ENCODE results near the gene MOV10. TPM values are rescaled to one million over a fixed set of nuclear protein-coding genes. Genes with fewer than 3 reads are reported as not detected.

MOV10 gene
- total and polyA plus RNA-seq, 2 of the 13 experiments (the other 11 are each of a cell fraction or from before 2014, with no cell fraction given), result 56.4 to 58.2 TPM

- TF ChIP-seq ETV5 (CRISPR knock-in tag; IDR thresholded peaks at IDR 0.05; ENCODE audit: borderline replicate concordance) (no peak), REL (CRISPR knock-in tag; conservative IDR thresholded peaks at IDR 0.05) (no peak), ATF1 (CRISPR knock-in tag; IDR thresholded peaks at IDR 0.05) (no peak)
These were observed 13.5 kb downstream of the MOV10 start (continued) for GRCh38 chr1:112687785-112688496.

DNA sequence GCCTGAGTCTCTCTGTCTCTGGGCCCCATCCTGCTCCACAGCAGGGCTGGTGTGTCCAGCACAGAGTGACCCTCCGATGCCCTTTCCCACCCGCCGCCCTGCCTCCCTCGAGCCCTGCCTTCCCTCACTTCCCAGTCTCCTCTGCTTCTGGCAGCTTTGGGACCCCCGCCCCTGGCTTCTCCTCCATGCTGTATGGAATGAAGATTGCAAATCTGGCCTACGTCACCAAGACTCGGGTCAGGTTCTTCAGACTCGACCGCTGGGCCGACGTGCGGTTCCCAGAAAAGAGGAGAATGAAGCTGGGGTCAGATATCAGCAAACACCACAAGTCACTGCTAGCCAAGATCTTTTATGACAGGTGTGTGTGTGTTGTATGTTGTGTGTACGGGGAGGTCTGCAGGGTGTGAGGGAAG, 14.3 kb downstream of the MOV10 start:
- H4K20me1 ChIP-seq (ENCODE audit: insufficient read depth, low read length), result no peaks in the 10 kb centered on the region
- H3K27me3 ChIP-seq (ENCODE audit: control insufficient read depth in 1 of 2, insufficient read depth in 2 of 2, low read length in 2 of 2), result no peaks in the 10 kb centered on the region
- H3K9me3 ChIP-seq (ENCODE audit: low read length), result no peaks in the 10 kb centered on the region
- H3K4me1 ChIP-seq (ENCODE audit: insufficient read depth, low read length), result no peaks in the 10 kb centered on the region
- H3K79me2 ChIP-seq (ENCODE audit: insufficient read depth, low read length), result peaks cover 9% of the 10 kb centered on the region
- WGBS (ENCODE audit: low lambda C conversion rate), result 98% methylated on average over 13 of the region's 13 CpGs
- no TSS peak for BruUV-seq (replicated peaks)
- FAIRE-seq, result no peak
- POLR2A ChIA-PET, result interaction anchor here (0.9 to 2.0 kb wide), 2 partner anchors 10 to 16 kb away, joined by 3 to 12 read pairs; no protein-coding TSS in a partner anchor
- no peak for ATAC-seq
- in situ Hi-C loops (cut with HindIII; ENCODE audit: extremely low pct_ligation_motif_present, low pct_unique_long_range_greater_than_20kb), result no loop called here
- no peak for DNase-seq (ENCODE audit: low spot score)
- intact Hi-C loops (cut with micrococcal nuclease; ENCODE audit: unreplicated experiment), result no loop called here
- no peak overlapping the region for H3K4me2 ChIP-seq (ENCODE audit: low read depth, low read length)
- H3K27ac ChIP-seq (ENCODE audit: extremely low read length, insufficient read depth, low read length), result no peak overlapping the region
- CTCF ChIA-PET (ENCODE audit: low intra/inter-chr PET ratio, low total read pairs), result no interaction called here
- peaks cover 16 to 39% of the 10 kb centered on the region in 2 experiments for H3K36me3 ChIP-seq (replicated peaks in 1 of 2; ENCODE audit: control insufficient read depth in 1 of 2, insufficient read depth in 2 of 2, low read length in 2 of 2)
- no peak overlapping the region for H3K9ac ChIP-seq (ENCODE audit: insufficient read depth, low read depth, low read length)
- TF ChIP-seq GTF3A (CRISPR knock-in tag; conservative IDR thresholded peaks at IDR 0.05), result no peak
- no peak for TF ChIP-seq TP53 (CRISPR knock-in tag; conservative IDR thresholded peaks at IDR 0.05)
- no peak for TF ChIP-seq SMAD1 (CRISPR knock-in tag; IDR thresholded peaks at IDR 0.05; ENCODE audit: borderline replicate concordance, low read depth)
- no peak for TF ChIP-seq BCL6 (CRISPR knock-in tag; IDR thresholded peaks at IDR 0.05)
- no peak for TF ChIP-seq ZNF326 (CRISPR knock-in tag; IDR thresholded peaks at IDR 0.05; ENCODE audit: borderline replicate concordance)
- TF ChIP-seq ZNF556 (CRISPR knock-in tag; IDR thresholded peaks at IDR 0.05; ENCODE audit: borderline replicate concordance), result no peak
- TF ChIP-seq EP300 (IDR thresholded peaks at IDR 0.05; ENCODE audit: low read depth in 2 of 2, low read length in 2 of 2), result no peak
- no peak for TF ChIP-seq EP300 (CRISPR knock-in tag; IDR thresholded peaks at IDR 0.05; ENCODE audit: borderline replicate concordance)
- TF ChIP-seq SNRNP70 (IDR thresholded peaks at IDR 0.05; ENCODE audit: low read depth, low read length), result no peak
- TF ChIP-seq, protein P1, sequence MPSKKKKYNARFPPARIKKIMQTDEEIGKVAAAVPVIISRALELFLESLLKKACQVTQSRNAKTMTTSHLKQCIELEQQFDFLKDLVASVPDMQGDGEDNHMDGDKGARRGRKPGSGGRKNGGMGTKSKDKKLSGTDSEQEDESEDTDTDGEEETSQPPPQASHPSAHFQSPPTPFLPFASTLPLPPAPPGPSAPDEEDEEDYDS (CRISPR knock-in tag; IDR thresholded peaks at IDR 0.05), result no peak
- TF ChIP-seq ZNF205 (CRISPR knock-in tag; IDR thresholded peaks at IDR 0.05), result no peak
- no peak for TF ChIP-seq KLF6 (CRISPR knock-in tag; IDR thresholded peaks at IDR 0.05)
- TF ChIP-seq ELF3 (CRISPR knock-in tag; IDR thresholded peaks at IDR 0.05), result no peak
- H2AFZ ChIP-seq (ENCODE audit: low read length), result no peak overlapping the region
- no peak overlapping the region for H3K4me3 ChIP-seq (replicated peaks in 1 of 3; ENCODE audit: insufficient read depth in 1 of 3, low read depth in 2 of 3, low read length in 3 of 3)
